ENCODE results near the gene VEGFA.

Gene VEGFA

GRCh38 chr6:43738877-43739641 is 31.0 kb upstream of the VEGFA start:
- no peak for DNase-seq

- no peak for DNase-seq
Observed at GRCh38 chr6:43739642-43740091, 30.3 kb upstream of the VEGFA start.

GRCh38 chr6:43740321-43740960 is 29.6 kb upstream of the VEGFA start:
- no peak for DNase-seq

GRCh38 chr6:43740961-43741764 is 28.8 kb upstream of the VEGFA start:
- DNase-seq = no peak

- DNase-seq = no peak
Observed at GRCh38 chr6:43741829-43742228, 28.2 kb upstream of the VEGFA start.

GRCh38 chr6:43742285-43742684 is 27.7 kb upstream of the VEGFA start:
- no peak for DNase-seq

GRCh38 chr6:43742931-43743632 is 26.9 kb upstream of the VEGFA start:
- no peak for DNase-seq

- no peak for DNase-seq
Observed at GRCh38 chr6:43743682-43744381, 26.2 kb upstream of the VEGFA start.

- DNase-seq = no peak
Observed at GRCh38 chr6:43744491-43744890, 25.5 kb upstream of the VEGFA start.

GRCh38 chr6:43744931-43745727 is 24.9 kb upstream of the VEGFA start:
- no peak for DNase-seq

GRCh38 chr6:43746071-43746470 is 23.9 kb upstream of the VEGFA start:
- DNase-seq = no peak

- DNase-seq = no peak
Observed at GRCh38 chr6:43746613-43747102, 23.4 kb upstream of the VEGFA start.

GRCh38 chr6:43747784-43748183 is 22.2 kb upstream of the VEGFA start:
- no peak for DNase-seq

- no peak for DNase-seq
Observed at GRCh38 chr6:43748765-43749164, 21.2 kb upstream of the VEGFA start.

GRCh38 chr6:43749461-43749860 is 20.6 kb upstream of the VEGFA start:
- no peak for DNase-seq

- no peak for DNase-seq
Observed at GRCh38 chr6:43750622-43751021, 19.4 kb upstream of the VEGFA start.

GRCh38 chr6:43753570-43754183 is 16.3 kb upstream of the VEGFA start:
- no peak for DNase-seq

GRCh38 chr6:43757966-43758616 is 11.9 kb upstream of the VEGFA start:
- no peak for DNase-seq

GRCh38 chr6:43758617-43759050 is 11.4 kb upstream of the VEGFA start:
- no peak for DNase-seq

All from amygdala (tissue), 56 donors.